ENCODE results near the gene SLC22A3. TPM values are rescaled to one million over a fixed set of nuclear protein-coding genes. Genes with fewer than 3 reads are reported as not detected.

SLC22A3 gene
- total and polyA plus RNA-seq, 2 donors from 2014 or later, result 6.4 to 7.4 TPM

DNA sequence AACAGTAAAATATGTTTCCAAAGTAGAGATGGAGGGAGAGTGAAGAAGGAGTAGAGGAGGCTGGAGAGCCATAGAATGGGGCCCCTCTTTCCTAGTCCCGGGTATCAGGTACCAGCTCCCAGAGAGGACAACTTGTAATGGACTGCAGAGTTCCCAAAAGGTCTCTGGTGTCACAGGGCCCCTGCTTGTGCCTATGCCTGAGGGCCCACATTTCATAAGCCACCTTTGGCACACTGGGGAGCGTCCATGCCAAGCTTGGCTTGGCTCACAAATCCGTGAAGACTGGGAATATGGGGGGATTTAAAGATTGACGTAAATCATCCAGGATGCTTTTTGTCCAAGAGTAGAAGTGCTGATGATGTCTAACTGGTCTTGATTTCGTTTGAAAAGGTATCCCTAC lies 16.4 kb upstream of the SLC22A3 start:
- TF ChIP-seq, protein P1, sequence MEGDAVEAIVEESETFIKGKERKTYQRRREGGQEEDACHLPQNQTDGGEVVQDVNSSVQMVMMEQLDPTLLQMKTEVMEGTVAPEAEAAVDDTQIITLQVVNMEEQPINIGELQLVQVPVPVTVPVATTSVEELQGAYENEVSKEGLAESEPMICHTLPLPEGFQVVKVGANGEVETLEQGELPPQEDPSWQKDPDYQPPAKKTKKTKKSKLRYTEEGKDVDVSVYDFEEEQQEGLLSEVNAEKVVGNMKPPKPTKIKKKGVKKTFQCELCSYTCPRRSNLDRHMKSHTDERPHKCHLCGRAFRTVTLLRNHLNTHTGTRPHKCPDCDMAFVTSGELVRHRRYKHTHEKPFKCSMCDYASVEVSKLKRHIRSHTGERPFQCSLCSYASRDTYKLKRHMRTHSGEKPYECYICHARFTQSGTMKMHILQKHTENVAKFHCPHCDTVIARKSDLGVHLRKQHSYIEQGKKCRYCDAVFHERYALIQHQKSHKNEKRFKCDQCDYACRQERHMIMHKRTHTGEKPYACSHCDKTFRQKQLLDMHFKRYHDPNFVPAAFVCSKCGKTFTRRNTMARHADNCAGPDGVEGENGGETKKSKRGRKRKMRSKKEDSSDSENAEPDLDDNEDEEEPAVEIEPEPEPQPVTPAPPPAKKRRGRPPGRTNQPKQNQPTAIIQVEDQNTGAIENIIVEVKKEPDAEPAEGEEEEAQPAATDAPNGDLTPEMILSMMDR (IDR thresholded peaks at IDR 0.05; ENCODE audit: borderline replicate concordance, extremely low read depth, insufficient read depth), result no peak
- no peak for FAIRE-seq
- DNase-seq, result no peak
- Histone ChIP-seq H3K9ac (ENCODE audit: low read length in 3 of 3) (no peak overlapping the region), H3K4me3 (ENCODE audit: low read length in 3 of 3) (no peak overlapping the region), H3K36me3 (ENCODE audit: control insufficient read depth in 2 of 3, insufficient read depth in 3 of 3, low read length in 3 of 3) (no peaks in the 10 kb centered on the region), H3K9me3 (ENCODE audit: control insufficient read depth in 2 of 3, insufficient read depth in 1 of 3, low read length in 3 of 3) (no peaks in the 10 kb centered on the region), H3K27me3 (ENCODE audit: control insufficient read depth, insufficient read depth, low read length) (no peaks in the 10 kb centered on the region), H3K27ac (ENCODE audit: low read depth in 2 of 2, low read length in 2 of 2) (no peak overlapping the region), H3K4me1 (ENCODE audit: control insufficient read depth in 2 of 3, insufficient read depth in 2 of 3, low read depth in 1 of 3, low read length in 3 of 3) (no peaks in the 10 kb centered on the region)
- intact Hi-C loops (cut with DNase I), result no loop called here

DNA sequence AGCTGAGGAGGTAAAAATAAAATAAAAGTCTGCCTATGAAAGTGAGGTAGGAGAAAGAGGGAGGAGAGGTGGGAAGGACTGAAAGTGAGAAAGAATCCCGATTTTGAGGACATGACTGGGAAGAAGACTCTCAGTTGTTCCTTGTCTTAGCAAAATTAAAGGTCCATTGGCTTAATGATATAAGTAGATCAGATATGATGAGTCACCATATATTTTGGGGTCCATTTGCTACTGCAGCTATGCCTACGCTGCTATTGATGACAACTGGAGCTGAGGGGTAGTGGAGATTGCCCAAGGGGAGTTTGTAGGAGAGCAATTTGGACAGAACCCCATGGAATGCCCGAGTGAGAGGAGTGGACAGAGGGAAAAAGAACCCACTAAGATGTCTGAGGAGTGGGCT lies 15.1 kb upstream of the SLC22A3 start:
- no peaks in the 10 kb centered on the region for H3K36me3 ChIP-seq (ENCODE audit: control insufficient read depth in 2 of 3, insufficient read depth in 3 of 3, low read length in 3 of 3)
- no peaks in the 10 kb centered on the region for H3K4me1 ChIP-seq (ENCODE audit: control insufficient read depth in 2 of 3, insufficient read depth in 2 of 3, low read depth in 1 of 3, low read length in 3 of 3)
- H3K4me3 ChIP-seq (ENCODE audit: low read length in 3 of 3), result no peak overlapping the region
- intact Hi-C loops (cut with DNase I), result no loop called here
- H3K9me3 ChIP-seq (ENCODE audit: control insufficient read depth in 2 of 3, insufficient read depth in 1 of 3, low read length in 3 of 3), result no peaks in the 10 kb centered on the region
- no peaks in the 10 kb centered on the region for H3K27me3 ChIP-seq (ENCODE audit: control insufficient read depth, insufficient read depth, low read length)
- H3K9ac ChIP-seq (ENCODE audit: low read length in 3 of 3), result no peak overlapping the region
- DNase-seq (no peak), FAIRE-seq (no peak)
- TF ChIP-seq, protein P1 (IDR thresholded peaks at IDR 0.05; ENCODE audit: borderline replicate concordance, extremely low read depth, insufficient read depth), result no peak
- no peak overlapping the region for H3K27ac ChIP-seq (ENCODE audit: low read depth in 2 of 2, low read length in 2 of 2)

DNA sequence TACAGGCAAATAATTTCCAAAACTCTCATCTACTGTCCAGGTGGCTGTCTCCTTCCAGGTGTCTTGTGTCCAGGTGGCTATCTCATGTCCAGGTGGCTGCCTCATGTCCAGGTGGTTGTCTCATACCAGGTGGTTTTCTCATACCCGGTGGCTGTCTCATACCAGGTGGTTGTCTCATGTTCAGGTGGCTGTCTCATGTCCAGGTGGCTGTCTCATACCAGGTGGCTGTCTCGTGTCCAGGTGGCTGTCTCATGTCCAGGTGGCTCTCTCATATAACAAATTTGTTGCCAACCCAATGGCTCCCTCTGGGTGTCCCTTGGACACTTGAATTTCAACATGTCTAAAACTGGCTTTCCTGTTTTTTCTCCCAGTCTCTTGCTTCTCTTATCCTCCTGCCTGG lies 14.3 kb upstream of the SLC22A3 start:
- no peak overlapping the region for H3K9ac ChIP-seq (ENCODE audit: low read length in 3 of 3)
- DNase-seq, result no peak
- no peak overlapping the region for H3K27ac ChIP-seq (ENCODE audit: low read depth in 2 of 2, low read length in 2 of 2)
- no peak for FAIRE-seq
- H3K4me1 ChIP-seq (ENCODE audit: control insufficient read depth in 2 of 3, insufficient read depth in 2 of 3, low read depth in 1 of 3, low read length in 3 of 3), result no peaks in the 10 kb centered on the region
- H3K27me3 ChIP-seq (ENCODE audit: control insufficient read depth, insufficient read depth, low read length), result no peaks in the 10 kb centered on the region
- no peaks in the 10 kb centered on the region for H3K36me3 ChIP-seq (ENCODE audit: control insufficient read depth in 2 of 3, insufficient read depth in 3 of 3, low read length in 3 of 3)
- no peaks in the 10 kb centered on the region for H3K9me3 ChIP-seq (ENCODE audit: control insufficient read depth in 2 of 3, insufficient read depth in 1 of 3, low read length in 3 of 3)
- intact Hi-C loops (cut with DNase I), result no loop called here
- H3K4me3 ChIP-seq (ENCODE audit: low read length in 3 of 3), result no peak overlapping the region
- TF ChIP-seq, protein P1 (IDR thresholded peaks at IDR 0.05; ENCODE audit: borderline replicate concordance, extremely low read depth, insufficient read depth), result no peak

DNA sequence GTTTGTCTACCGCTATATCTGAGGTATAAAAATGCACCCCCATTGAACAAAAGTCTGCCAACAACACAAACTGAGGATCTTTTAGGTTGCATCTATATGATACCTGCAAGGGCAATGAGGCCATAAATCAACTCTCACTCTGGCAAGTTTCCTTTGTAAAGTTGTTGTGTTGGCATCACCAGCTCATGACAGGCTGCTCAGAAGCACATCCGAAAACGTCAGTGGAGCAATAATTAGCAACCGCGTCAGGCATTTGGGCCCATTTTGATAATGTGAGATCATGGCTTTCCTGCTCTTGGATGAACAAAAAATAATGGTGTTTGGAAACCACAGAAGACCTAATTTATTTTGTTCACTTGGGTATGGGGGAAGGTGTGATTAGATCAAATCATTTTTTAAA lies 12.0 kb upstream of the SLC22A3 start:
- H3K4me1 ChIP-seq (ENCODE audit: control insufficient read depth in 2 of 3, insufficient read depth in 2 of 3, low read depth in 1 of 3, low read length in 3 of 3), result no peaks in the 10 kb centered on the region

More for the DNA sequence above, 12.0 kb upstream of the SLC22A3 start:
- TF ChIP-seq, protein P1 (IDR thresholded peaks at IDR 0.05; ENCODE audit: borderline replicate concordance, extremely low read depth, insufficient read depth), result no peak
- no peak for DNase-seq
- Histone ChIP-seq H3K4me3 (ENCODE audit: low read length in 3 of 3) (no peak overlapping the region), H3K27ac (ENCODE audit: low read depth in 2 of 2, low read length in 2 of 2) (no peak overlapping the region), H3K36me3 (ENCODE audit: control insufficient read depth in 2 of 3, insufficient read depth in 3 of 3, low read length in 3 of 3) (no peaks in the 10 kb centered on the region), H3K9me3 (ENCODE audit: control insufficient read depth in 2 of 3, insufficient read depth in 1 of 3, low read length in 3 of 3) (no peaks in the 10 kb centered on the region), H3K27me3 (ENCODE audit: control insufficient read depth, insufficient read depth, low read length) (no peaks in the 10 kb centered on the region), H3K9ac (ENCODE audit: low read length in 3 of 3) (no peak overlapping the region)
- FAIRE-seq, result no peak
- intact Hi-C loops (cut with DNase I), result no loop called here
